ENCODE results near the gene SULT6B1.
"Not testable (repeated sequence)": the region's sequence is repeated elsewhere in the genome, so short reads cannot be mapped to it uniquely, and the experiment has no call there.

The SULT6B1 gene

DNA sequence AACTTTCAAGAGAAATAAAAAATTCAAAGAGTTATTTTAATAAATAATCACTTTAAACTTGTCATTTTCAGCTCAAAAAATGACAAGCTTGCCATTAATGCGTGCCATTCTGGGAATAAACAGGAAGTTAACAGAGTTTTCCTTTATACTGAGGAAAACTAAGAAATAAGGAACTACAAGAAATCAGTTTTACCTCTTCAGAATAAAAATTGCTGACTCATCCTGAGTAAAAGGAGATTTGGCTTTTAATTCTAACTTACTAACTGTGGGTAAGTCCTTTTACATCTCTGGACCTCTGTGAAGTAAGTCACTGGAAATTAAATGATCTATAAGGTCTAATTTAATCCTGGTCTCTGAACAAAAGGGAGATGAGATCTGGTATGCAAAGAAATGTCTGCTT, 26.8 kb upstream of the SULT6B1 start:
- no peak overlapping the region for H3K27ac ChIP-seq (ENCODE audit: low read length)
- H3K9ac ChIP-seq (ENCODE audit: low read depth, low read length), result no peak overlapping the region
- ATAC-seq (ENCODE audit: insufficient read depth, low read depth), result no peak

DNA sequence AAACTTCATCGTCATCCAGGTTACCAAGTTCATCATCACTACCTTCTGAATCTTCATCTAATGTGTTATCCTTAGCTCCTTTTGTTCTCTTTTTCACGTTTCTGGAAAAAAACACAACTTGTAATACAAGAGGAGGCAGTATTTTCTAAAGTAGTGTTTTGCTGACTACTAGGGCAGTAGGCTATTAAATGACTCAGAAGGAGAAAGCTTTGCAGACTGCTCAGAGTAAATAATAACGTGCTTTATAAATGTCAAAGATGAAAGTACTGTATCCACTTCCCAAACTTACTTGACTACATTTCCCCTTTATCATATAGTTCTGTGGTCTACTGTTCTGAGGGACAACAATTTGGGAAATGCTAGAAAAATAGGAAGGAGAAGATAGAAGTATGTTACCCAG, 23.5 kb upstream of the SULT6B1 start:
- Histone ChIP-seq H3K9me3 (ENCODE audit: insufficient read depth, low read length, severe bottlenecking) (no peaks in the 10 kb centered on the region), H4K20me1 (ENCODE audit: insufficient read depth, low read length) (no peaks in the 10 kb centered on the region), H3K4me3 (ENCODE audit: low read depth in 1 of 2, low read length in 2 of 2) (no peak overlapping the region), H3K27me3 (ENCODE audit: insufficient read depth, low read length, poor library complexity) (no peaks in the 10 kb centered on the region), H3K27ac (ENCODE audit: low read length) (no peak overlapping the region), H3K9ac (ENCODE audit: low read depth, low read length) (no peak overlapping the region), H3K4me2 (ENCODE audit: insufficient read depth, low read length) (no peak overlapping the region), H3K4me1 (ENCODE audit: insufficient read depth, low read length) (no peaks in the 10 kb centered on the region), H2AFZ (ENCODE audit: low read depth, low read length) (no peak overlapping the region), H3K79me2 (ENCODE audit: insufficient read depth, low read length) (peaks cover 23% of the 10 kb centered on the region), H3K36me3 (ENCODE audit: insufficient read depth, low read length) (peaks cover 99% of the 10 kb centered on the region)
- ATAC-seq (ENCODE audit: insufficient read depth, low read depth) (no peak), DNase-seq (no peak)
- TF ChIP-seq EZH2 (IDR thresholded peaks at IDR 0.05; ENCODE audit: borderline replicate concordance, low read depth, low read length, severe bottlenecking), result no peak
- TF ChIP-seq, protein P1, sequence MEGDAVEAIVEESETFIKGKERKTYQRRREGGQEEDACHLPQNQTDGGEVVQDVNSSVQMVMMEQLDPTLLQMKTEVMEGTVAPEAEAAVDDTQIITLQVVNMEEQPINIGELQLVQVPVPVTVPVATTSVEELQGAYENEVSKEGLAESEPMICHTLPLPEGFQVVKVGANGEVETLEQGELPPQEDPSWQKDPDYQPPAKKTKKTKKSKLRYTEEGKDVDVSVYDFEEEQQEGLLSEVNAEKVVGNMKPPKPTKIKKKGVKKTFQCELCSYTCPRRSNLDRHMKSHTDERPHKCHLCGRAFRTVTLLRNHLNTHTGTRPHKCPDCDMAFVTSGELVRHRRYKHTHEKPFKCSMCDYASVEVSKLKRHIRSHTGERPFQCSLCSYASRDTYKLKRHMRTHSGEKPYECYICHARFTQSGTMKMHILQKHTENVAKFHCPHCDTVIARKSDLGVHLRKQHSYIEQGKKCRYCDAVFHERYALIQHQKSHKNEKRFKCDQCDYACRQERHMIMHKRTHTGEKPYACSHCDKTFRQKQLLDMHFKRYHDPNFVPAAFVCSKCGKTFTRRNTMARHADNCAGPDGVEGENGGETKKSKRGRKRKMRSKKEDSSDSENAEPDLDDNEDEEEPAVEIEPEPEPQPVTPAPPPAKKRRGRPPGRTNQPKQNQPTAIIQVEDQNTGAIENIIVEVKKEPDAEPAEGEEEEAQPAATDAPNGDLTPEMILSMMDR (IDR thresholded peaks at IDR 0.05; ENCODE audit: borderline replicate concordance, extremely low read depth, low read length, poor library complexity, severe bottlenecking), result no peak

More for the DNA sequence above, 26.8 kb upstream of the SULT6B1 start:
- Histone ChIP-seq H3K36me3 (ENCODE audit: insufficient read depth, low read length) (peaks cover 86% of the 10 kb centered on the region), H3K9me3 (ENCODE audit: insufficient read depth, low read length, severe bottlenecking) (no peaks in the 10 kb centered on the region), H3K27me3 (ENCODE audit: insufficient read depth, low read length, poor library complexity) (no peaks in the 10 kb centered on the region), H4K20me1 (ENCODE audit: insufficient read depth, low read length) (no peaks in the 10 kb centered on the region; the same call in 1 of the 2 replicates), H3K4me3 (ENCODE audit: low read depth in 1 of 2, low read length in 2 of 2) (no peak overlapping the region), H2AFZ (ENCODE audit: low read depth, low read length) (no peak overlapping the region), H3K79me2 (ENCODE audit: insufficient read depth, low read length) (peaks cover 2% of the 10 kb centered on the region; the same call in 1 of the 2 replicates), H3K4me2 (ENCODE audit: insufficient read depth, low read length) (no peak overlapping the region), H3K4me1 (ENCODE audit: insufficient read depth, low read length) (no peaks in the 10 kb centered on the region)
- TF ChIP-seq EZH2 (IDR thresholded peaks at IDR 0.05; ENCODE audit: borderline replicate concordance, low read depth, low read length, severe bottlenecking), result no peak
- TF ChIP-seq, protein P1 (IDR thresholded peaks at IDR 0.05; ENCODE audit: borderline replicate concordance, extremely low read depth, low read length, poor library complexity, severe bottlenecking), result no peak
- DNase-seq, result no peak

DNA sequence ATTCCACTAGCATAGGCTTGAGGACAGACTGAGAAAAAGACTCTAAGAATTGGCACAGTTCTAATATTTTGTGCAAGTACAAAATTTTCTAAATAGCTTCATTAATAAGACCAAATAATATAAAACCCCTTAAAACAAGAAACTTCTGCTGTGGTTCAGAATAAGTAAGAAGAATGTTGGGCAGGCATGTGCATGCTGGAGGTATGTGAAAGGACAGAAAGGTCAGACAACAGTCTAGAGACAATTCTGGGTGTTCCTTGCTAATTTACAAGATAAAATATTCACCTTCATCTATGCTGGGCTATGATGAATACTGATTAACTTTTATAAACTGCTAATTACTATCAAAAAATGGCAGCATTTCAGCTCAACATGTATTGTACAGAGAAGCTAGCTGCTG, 22.7 kb upstream of the SULT6B1 start:
- H3K4me3 ChIP-seq (ENCODE audit: low read depth in 1 of 2, low read length in 2 of 2), result no peak overlapping the region
- no peak overlapping the region for H3K27ac ChIP-seq (ENCODE audit: low read length)
- H4K20me1 ChIP-seq (ENCODE audit: insufficient read depth, low read length), result no peaks in the 10 kb centered on the region
- no peaks in the 10 kb centered on the region for H3K4me1 ChIP-seq (ENCODE audit: insufficient read depth, low read length)
- peaks cover 99% of the 10 kb centered on the region for H3K36me3 ChIP-seq (ENCODE audit: insufficient read depth, low read length)
- H3K4me2 ChIP-seq (ENCODE audit: insufficient read depth, low read length), result no peak overlapping the region
- ATAC-seq (ENCODE audit: insufficient read depth, low read depth), result no peak
- no peaks in the 10 kb centered on the region for H3K9me3 ChIP-seq (ENCODE audit: insufficient read depth, low read length, severe bottlenecking)
- H3K9ac ChIP-seq (ENCODE audit: low read depth, low read length), result no peak overlapping the region
- H2AFZ ChIP-seq (ENCODE audit: low read depth, low read length), result no peak overlapping the region
- DNase-seq, result no peak
- H3K79me2 ChIP-seq (ENCODE audit: insufficient read depth, low read length), result peaks cover 30% of the 10 kb centered on the region
- no peak for TF ChIP-seq EZH2 (IDR thresholded peaks at IDR 0.05; ENCODE audit: borderline replicate concordance, low read depth, low read length, severe bottlenecking)
- TF ChIP-seq, protein P1 (IDR thresholded peaks at IDR 0.05; ENCODE audit: borderline replicate concordance, extremely low read depth, low read length, poor library complexity, severe bottlenecking), result no peak
- no peaks in the 10 kb centered on the region for H3K27me3 ChIP-seq (ENCODE audit: insufficient read depth, low read length, poor library complexity)

DNA sequence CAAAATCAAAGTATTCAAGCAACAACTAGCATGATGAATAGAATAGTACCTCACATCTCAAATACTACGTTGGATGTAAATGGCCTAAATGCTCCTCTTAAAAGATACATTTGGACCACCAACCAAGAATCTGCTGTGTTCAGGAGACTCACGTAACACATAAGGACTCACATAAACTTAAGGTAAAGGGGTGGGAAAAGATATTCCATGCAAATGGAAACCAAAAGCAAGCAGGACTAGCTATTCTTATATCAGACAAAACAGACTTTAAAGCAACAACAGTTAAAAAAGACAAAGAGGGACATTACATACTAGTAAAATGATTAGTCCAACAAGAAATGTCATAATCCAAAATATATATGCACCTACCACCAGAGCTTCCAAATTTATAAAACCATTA, 18.3 kb upstream of the SULT6B1 start:
- not testable (repeated sequence) for H3K27ac ChIP-seq (ENCODE audit: low read length); ATAC-seq (ENCODE audit: insufficient read depth, low read depth); H2AFZ ChIP-seq (ENCODE audit: low read depth, low read length); H3K9ac ChIP-seq (ENCODE audit: low read depth, low read length); H3K4me3 ChIP-seq (ENCODE audit: low read depth in 1 of 2, low read length in 2 of 2); H4K20me1 ChIP-seq (ENCODE audit: insufficient read depth, low read length); H3K4me1 ChIP-seq (ENCODE audit: insufficient read depth, low read length); H3K9me3 ChIP-seq (ENCODE audit: insufficient read depth, low read length, severe bottlenecking); H3K4me2 ChIP-seq (ENCODE audit: insufficient read depth, low read length); DNase-seq; H3K27me3 ChIP-seq (ENCODE audit: insufficient read depth, low read length, poor library complexity)
- peaks cover 65% of the 10 kb centered on the region for H3K79me2 ChIP-seq (ENCODE audit: insufficient read depth, low read length)
- H3K36me3 ChIP-seq (ENCODE audit: insufficient read depth, low read length), result peaks cover 98% of the 10 kb centered on the region
